HCT116 (cell line): ENCODE data around the gene PGM2L1. TPM values are rescaled to one million over a fixed set of nuclear protein-coding genes. Genes with fewer than 3 reads are reported as not detected.

Experiments
- ATAC-seq: fragments of 200-7000 bp; cut with Tn5 transposase; 2 replicates; pipeline ENCODE4 v1.9.1; 2020; ENCODE audit warnings: mild to moderate bottlenecking, moderate library complexity
- BruUV-seq: library from RNA; stranded (reverse); fragments of 400-500 nt; replicated peaks from 2 replicates; lab custom pipeline; 2021; lab: Mats Ljungman, UMichigan
- CTCF ChIA-PET: fragments of 300-600 bp; sonication (Branson Sonifier 250); formaldehyde crosslinking; loops from one replicate; lab custom pipeline; 2021; ENCODE audit warnings: antibody characterized with exemption; lab: Charles Lee
- POLR2A ChIA-PET: fragments of 300-600, 350-600 bp; sonication (Branson Sonifier 250); formaldehyde crosslinking; loops from one replicate; lab custom pipeline; 2021; ENCODE audit warnings: antibody characterized with exemption; lab: Charles Lee
- RAD21 ChIA-PET, 2 experiments: fragments of 300-600 bp; sonication (Branson Sonifier 250); formaldehyde crosslinking; loops; one replicate each; lab custom pipeline; 2023; ENCODE audit warnings: low total read pairs in 2 of 2; ENCODE audit not compliant: uncharacterized antibody in 2 of 2, unreplicated experiment in 2 of 2, low non-redundant PET in 1 of 2; lab: Charles Lee
- DNase-seq: peaks from one replicate; pipeline ENCODE4 v3.0.0-alpha.2; 2010; ENCODE audit warnings: low read depth, low spot score
- H2AFZ ChIP-seq: fragments of 200-600 bp; shearing (Covaris generic), sonication (generic); 2 replicates; pipeline ENCODE4 v1.6.1; 2017; ENCODE audit warnings: low read depth, mixed run types, mixed read lengths, antibody characterized with exemption, low read length; ENCODE audit not compliant: poor library complexity, severe bottlenecking
- H3K27ac ChIP-seq: 2 replicates; pipeline ENCODE4 v1.5.1; 2012; ENCODE audit warnings: low read depth, low read length
- H3K27me3 ChIP-seq: fragments of 200-600 bp; sonication (generic); 2 replicates; pipeline ENCODE4 v1.6.1; 2016; ENCODE audit warnings: mixed run types, low read length, mixed read lengths; ENCODE audit not compliant: insufficient read depth
- H3K36me3 ChIP-seq, 2 experiments: fragments of 200-500 bp in 1 of 2; fragments of 200-600 bp in 1 of 2; sonication (Bioruptor generic) in 1 of 2; sonication (generic) in 1 of 2; 2 replicates each; pipeline versions ENCODE4 v1.5.1 to v1.6.1; 2014 to 2016; ENCODE audit warnings: low read length in 2 of 2, inconsistent platforms in 1 of 2, mixed read lengths in 1 of 2, mixed run types in 1 of 2; ENCODE audit not compliant: insufficient read depth in 2 of 2, control insufficient read depth in 1 of 2
- H3K4me1 ChIP-seq, 2 experiments: fragments of 200-600 bp in 1 of 2; sonication (generic) in 1 of 2; 2 replicates each; pipeline versions ENCODE4 v1.5.1 to v1.6.1; 2012 to 2017; ENCODE audit warnings: low read length in 2 of 2, inconsistent platforms in 1 of 2, mild to moderate bottlenecking in 1 of 2, mixed read lengths in 1 of 2, mixed run types in 1 of 2, moderate library complexity in 1 of 2; ENCODE audit not compliant: insufficient read depth in 2 of 2, control insufficient read depth in 1 of 2
- H3K4me2 ChIP-seq: fragments of 200-600 bp; sonication (generic); 2 replicates; pipeline ENCODE4 v1.6.1; 2017; ENCODE audit warnings: mixed run types, low read length, mixed read lengths
- H3K4me3 ChIP-seq, 2 experiments: fragments of 200-600 bp in 1 of 2; sonication (generic) in 1 of 2; replicated peaks in 1 of 2; 2 replicates each; pipeline ENCODE4 v1.5.1; 2011 to 2016; ENCODE audit warnings: low read length in 2 of 2, control low read depth in 1 of 2, low read depth in 1 of 2, mild to moderate bottlenecking in 1 of 2, mixed read lengths in 1 of 2, mixed run types in 1 of 2
- H3K79me2 ChIP-seq: fragments of 200-600 bp; sonication (generic); 2 replicates; pipeline ENCODE4 v1.6.1; 2017; ENCODE audit warnings: mild to moderate bottlenecking, mixed run types, low read length, moderate library complexity, mixed read lengths; ENCODE audit not compliant: insufficient read depth
- H3K9ac ChIP-seq: fragments of 200-600 bp; sonication (generic); 2 replicates; pipeline ENCODE4 v1.6.1; 2016; ENCODE audit warnings: low read length, mixed read lengths
- H3K9me2 ChIP-seq: fragments of 200-600 bp; sonication (generic), shearing (Covaris generic); 2 replicates; pipeline ENCODE4 v1.6.1; 2017; ENCODE audit warnings: mixed run types, mild to moderate bottlenecking, moderate library complexity; ENCODE audit not compliant: insufficient read depth
- H3K9me3 ChIP-seq, 2 experiments: fragments of 200-500 bp in 1 of 2; fragments of 200-600 bp in 1 of 2; sonication (Bioruptor generic) in 1 of 2; sonication (generic) in 1 of 2; 2 replicates each; pipeline ENCODE4 v1.6.1; 2014 to 2017; ENCODE audit warnings: low read length in 2 of 2, mixed read lengths in 2 of 2, inconsistent platforms in 1 of 2, low read depth in 1 of 2, mild to moderate bottlenecking in 1 of 2, mixed run types in 1 of 2, moderate library complexity in 1 of 2; ENCODE audit not compliant: control insufficient read depth in 1 of 2, insufficient read depth in 1 of 2
- H4K20me1 ChIP-seq: fragments of 200-600 bp; sonication (generic), shearing (Covaris generic); 2 replicates; pipeline ENCODE4 v1.6.1; 2017; ENCODE audit warnings: mixed run types, mild to moderate bottlenecking, moderate library complexity; ENCODE audit not compliant: insufficient read depth
- ELF1 ChIP-seq: IDR thresholded peaks from 2 replicates; pipeline ENCODE4 v1.6.1; 2012; ENCODE audit warnings: low read depth, borderline replicate concordance
- EZH2phosphoT487 ChIP-seq: fragments of 200-600 bp; IDR thresholded peaks from 2 replicates; pipeline ENCODE4 v1.6.1; 2018; ENCODE audit warnings: antibody characterized with exemption, borderline replicate concordance
- JUND ChIP-seq: IDR thresholded peaks from 2 replicates; pipeline ENCODE4 v1.6.1; 2012
- POLR2A ChIP-seq: IDR thresholded peaks from 2 replicates; pipeline ENCODE4 v1.7.0; 2011; ENCODE audit warnings: borderline replicate concordance; ENCODE audit not compliant: insufficient read depth, insufficient read length; ENCODE audit errors: extremely low read depth
- POLR2AphosphoS5 ChIP-seq: IDR thresholded peaks from 2 replicates; pipeline ENCODE4 v1.6.1; 2011; ENCODE audit warnings: mild to moderate bottlenecking, low read depth, low read length, moderate library complexity
- RAD21 ChIP-seq: IDR thresholded peaks from 2 replicates; pipeline ENCODE4 v1.6.1; 2012; ENCODE audit warnings: low read depth, mild to moderate bottlenecking
- REST ChIP-seq: IDR thresholded peaks from 2 replicates; pipeline ENCODE4 v1.6.1; 2012; ENCODE audit warnings: low read depth
- SIN3A ChIP-seq: IDR thresholded peaks from 2 replicates; pipeline ENCODE4 v1.6.1; 2012; ENCODE audit warnings: low read depth
- SP1 ChIP-seq: IDR thresholded peaks from 2 replicates; pipeline ENCODE4 v1.6.1; 2012; ENCODE audit warnings: low read depth
- YY1 ChIP-seq: IDR thresholded peaks from 2 replicates; pipeline ENCODE4 v1.6.1; 2011; ENCODE audit warnings: low read length, low read depth, moderate library complexity, mild to moderate bottlenecking; ENCODE audit not compliant: insufficient replicate concordance; ENCODE audit errors: extremely low read depth
- ZBTB33 ChIP-seq: IDR thresholded peaks from 2 replicates; pipeline ENCODE4 v1.6.1; 2011; ENCODE audit warnings: mild to moderate bottlenecking, low read length, moderate library complexity; ENCODE audit not compliant: insufficient replicate concordance; ENCODE audit errors: extremely low read depth
- ZFX ChIP-seq: fragments of 450-650 bp; IDR thresholded peaks from 2 replicates; pipeline ENCODE4 v1.6.1; 2017
- intact Hi-C: fragments of 100-400 bp; cut with micrococcal nuclease; formaldehyde crosslinking; loops from 2 replicates; pipeline ENCODE4 v1.10.0; 2022
- total RNA-seq: library from RNA; stranded (reverse); gene quantifications from one replicate; pipeline ENCODE4 v1.2.1, GENCODE V29; 2021; ENCODE audit not compliant: unreplicated experiment

The PGM2L1 gene
- total RNA-seq, 1 experiment from 2014 or later, result 4.9 TPM

GRCh38 chr11:74306435-74307175 is 91.6 kb downstream of the PGM2L1 start (continued):
- no peak for TF ChIP-seq ZBTB33
- TF ChIP-seq SP1, result no peak
- no peak for TF ChIP-seq JUND
- no peak for TF ChIP-seq YY1
- no peak for TF ChIP-seq POLR2A
- no peak for TF ChIP-seq SIN3A
- TF ChIP-seq ZFX, result no peak
- no peak for TF ChIP-seq RAD21
- TF ChIP-seq ELF1, result no peak
- no peak for TF ChIP-seq REST

- no peaks in the 10 kb centered on the region for H3K9me3 ChIP-seq
- no peaks in the 10 kb centered on the region for H3K4me1 ChIP-seq
- CTCF ChIA-PET, result no interaction called here
- H3K27ac ChIP-seq, result no peak overlapping the region
- POLR2A ChIA-PET, result no interaction called here
- ATAC-seq, result no peak
- no peak overlapping the region for H3K9ac ChIP-seq
- DNase-seq, result no peak
- TF ChIP-seq YY1 (no peak), EZH2phosphoT487 (no peak), POLR2AphosphoS5 (no peak)
- no peaks in the 10 kb centered on the region for H3K36me3 ChIP-seq
- intact Hi-C loops, result no loop called here
- no peak overlapping the region for H3K4me2 ChIP-seq
- no TSS peak for BruUV-seq
- H3K79me2 ChIP-seq, result no peaks in the 10 kb centered on the region
- RAD21 ChIA-PET, result no interaction called here
- no peak overlapping the region for H3K4me3 ChIP-seq
- H3K27me3 ChIP-seq, result no peaks in the 10 kb centered on the region
- no peaks in the 10 kb centered on the region for H4K20me1 ChIP-seq
- no peak overlapping the region for H2AFZ ChIP-seq
- no peaks in the 10 kb centered on the region for H3K9me2 ChIP-seq
Measured at GRCh38 chr11:74299015-74299414, 99.2 kb downstream of the PGM2L1 start.
